HG02642 (cell line): ENCODE data around the gene PVALEF.
"Not testable (repeated sequence)": the region's sequence is repeated elsewhere in the genome, so short reads cannot be mapped to it uniquely, and the experiment has no call there.

Experiments used
- ATAC-seq: cut with Tn5 transposase; IDR thresholded peaks from one replicate; pipeline ENCODE4 v1.9.1; 2021; ENCODE audit warnings: mild to moderate bottlenecking; ENCODE audit not compliant: unreplicated experiment, poor library complexity

Gene PVALEF

DNA sequence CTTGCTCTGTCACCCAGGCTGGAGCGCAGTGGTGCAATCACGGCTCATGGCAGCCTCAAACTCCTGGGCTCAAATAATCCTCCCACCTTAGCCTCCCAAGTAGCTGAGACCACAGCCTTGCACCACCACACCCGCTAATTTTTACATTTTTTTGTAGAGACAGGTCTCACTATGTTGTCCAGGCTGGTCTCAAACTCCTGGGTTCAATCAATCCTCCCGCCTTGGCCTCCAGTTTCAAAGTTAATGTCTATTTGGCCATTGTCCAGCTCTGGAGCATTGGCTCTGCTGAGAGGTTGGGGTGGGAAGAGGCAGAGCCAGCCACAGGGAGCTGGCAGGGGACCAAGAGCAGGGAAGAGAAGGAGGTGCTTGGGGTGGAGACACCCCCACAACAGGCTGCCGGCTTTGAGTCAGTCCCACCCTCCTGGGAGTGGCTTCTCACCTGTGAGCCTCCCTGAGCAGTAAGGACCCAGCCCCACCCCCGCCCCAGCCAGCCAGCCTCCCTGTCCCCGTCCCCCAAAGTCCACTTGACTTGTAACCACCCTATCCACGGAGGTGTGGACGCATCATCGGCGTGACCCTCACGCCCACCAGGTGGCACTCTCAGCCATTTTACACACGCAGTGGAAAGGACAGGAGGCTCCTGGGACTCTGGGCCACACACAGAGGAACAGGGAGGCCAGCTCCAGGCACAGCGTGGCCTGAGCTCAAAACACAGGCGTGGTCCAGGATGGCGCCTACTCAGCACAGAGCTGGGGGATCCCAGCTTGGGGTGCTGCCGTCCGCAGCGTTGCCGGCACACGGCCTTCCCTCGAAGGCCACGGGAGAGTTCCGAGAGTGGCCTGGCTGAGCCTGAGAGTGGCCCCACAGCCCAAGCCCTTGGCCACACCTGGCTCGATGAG is 22.8 kb upstream of the PVALEF start:
- no peak for ATAC-seq

- ATAC-seq: no peak
Observed at GRCh38 chr17:81143200-81143527, 22.1 kb upstream of the PVALEF start.

- ATAC-seq: no peak
Observed at GRCh38 chr17:81143717-81144422, 21.4 kb upstream of the PVALEF start.

DNA sequence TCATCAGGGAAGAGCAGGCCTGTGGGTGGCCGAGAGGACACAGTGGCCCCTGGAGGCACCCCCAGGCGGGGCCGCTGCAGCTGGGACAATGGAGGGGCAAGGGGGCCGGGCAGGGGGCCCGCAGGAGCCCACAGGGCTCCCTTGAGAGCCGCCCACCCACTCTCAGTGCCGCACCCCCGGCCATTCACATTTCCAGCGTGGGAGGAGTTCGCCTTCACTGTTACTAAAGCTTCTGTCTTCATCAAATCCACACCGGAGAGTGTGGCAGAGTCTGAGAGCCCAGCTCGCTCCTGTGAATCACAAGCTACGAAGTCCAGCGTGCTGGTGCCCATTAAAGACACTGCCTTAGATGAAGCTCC is 20.9 kb upstream of the PVALEF start:
- ATAC-seq: no peak

DNA sequence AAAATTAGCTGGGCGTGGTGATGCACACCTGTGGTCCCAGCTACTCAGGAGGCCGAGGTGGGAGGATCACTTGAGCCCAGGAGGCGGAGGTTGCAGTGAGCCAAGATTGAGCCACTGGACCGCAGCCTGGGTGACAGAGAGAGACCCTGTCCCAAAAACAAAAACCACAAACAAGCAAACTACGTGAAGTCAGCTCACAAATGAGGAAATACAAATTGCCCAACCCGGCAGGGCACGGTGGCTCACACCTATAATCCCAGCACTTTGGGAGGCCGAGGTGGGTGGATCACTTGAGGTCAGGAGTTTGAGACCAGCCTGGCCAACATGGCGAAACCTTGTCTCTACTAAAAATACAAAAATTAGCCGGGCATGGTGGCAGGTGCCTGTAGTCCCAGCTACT is 19.1 kb upstream of the PVALEF start:
- not testable (repeated sequence) for ATAC-seq

- ATAC-seq: no peak
Observed at GRCh38 chr17:81147701-81148100, 17.6 kb upstream of the PVALEF start.

DNA sequence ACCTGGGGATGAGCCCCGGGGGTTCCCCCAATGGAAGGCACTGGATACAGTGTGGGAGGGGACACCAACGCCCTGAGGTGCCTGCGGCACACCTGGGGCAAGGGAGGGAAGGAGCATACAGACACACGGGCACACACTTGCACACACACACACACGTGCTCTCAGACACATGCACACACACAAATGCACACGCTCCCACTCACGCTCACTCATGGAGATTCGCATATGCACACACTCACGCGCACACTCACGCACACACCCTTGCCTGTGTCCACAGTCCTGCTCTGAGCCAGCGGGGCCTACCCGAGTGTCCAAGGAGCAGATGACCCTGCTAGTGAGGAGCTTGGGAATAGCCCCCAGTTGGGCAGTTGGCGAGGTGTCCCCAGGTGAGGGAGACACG is 16.7 kb upstream of the PVALEF start:
- no peak for ATAC-seq

DNA sequence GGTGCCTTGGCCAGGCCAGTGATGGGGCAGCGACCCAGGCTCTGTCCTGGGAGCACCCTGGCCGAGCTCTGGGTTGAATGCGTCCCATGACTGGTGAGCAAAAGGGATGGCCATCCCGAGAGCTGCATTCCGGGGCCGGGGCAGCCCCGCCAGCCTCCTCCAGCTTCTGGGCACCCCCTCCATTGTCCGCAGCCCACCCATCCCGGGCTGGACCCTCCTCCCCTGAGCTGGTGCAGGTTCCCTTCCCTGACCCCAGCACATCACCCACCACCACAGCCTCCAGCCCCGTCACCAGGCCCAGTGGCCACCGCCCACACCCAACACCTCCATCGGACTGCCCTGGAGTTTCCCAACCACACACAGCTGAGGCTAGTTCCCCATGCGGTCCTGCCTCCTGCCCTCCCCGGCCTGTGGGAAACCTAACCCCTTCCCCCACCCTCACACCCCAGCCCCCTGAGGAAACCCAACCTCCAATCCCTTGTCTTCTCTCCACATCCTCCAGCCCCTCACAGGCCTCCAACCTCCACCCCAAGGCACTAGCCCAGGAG is 16.2 kb upstream of the PVALEF start:
- no peak for ATAC-seq

- ATAC-seq: no peak
Observed at GRCh38 chr17:81150377-81151077, 14.8 kb upstream of the PVALEF start.

DNA sequence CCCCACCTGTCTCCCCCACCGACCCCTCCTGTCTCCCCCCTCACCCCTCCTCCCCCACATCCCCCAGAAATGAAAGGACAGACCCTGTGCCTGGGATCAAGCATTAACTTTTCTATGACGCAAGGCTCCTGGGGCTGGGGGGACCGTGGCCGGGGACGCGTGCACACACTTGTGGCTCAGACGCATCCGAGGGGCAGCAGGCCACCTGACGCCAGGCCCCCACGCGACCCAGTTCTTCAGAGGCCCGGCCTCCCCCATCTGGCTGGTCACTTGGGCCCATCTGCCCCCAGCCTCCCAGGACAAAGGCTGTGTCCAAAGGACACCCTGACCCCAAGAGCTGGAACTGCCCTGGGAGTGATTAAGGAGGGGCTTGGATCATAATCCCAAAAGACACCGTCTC is 14.0 kb upstream of the PVALEF start:
- no peak for ATAC-seq

GRCh38 chr17:81152288-81152828 is 12.9 kb upstream of the PVALEF start:
- no peak for ATAC-seq

DNA sequence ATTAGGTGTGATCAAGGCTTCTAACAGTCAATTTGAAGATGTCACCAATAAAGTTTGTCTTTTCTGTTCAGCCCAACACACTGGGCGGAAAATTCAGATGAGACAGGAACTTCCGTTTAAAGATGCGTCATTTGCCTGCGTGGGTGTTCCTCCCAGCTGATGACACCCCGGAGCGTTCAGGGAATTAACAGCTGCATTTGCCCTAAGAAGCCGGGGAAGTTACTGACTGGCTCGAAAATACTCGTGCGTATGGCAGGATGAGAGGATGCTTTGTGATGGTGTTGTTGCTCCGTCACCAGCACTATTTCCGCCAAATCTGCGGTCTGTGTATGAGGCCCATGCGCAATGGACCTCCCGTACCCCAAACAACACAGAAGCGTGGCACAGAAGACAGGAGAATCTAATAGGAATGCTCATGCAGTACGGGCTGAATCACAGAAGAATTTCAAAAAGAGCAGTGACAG is 11.9 kb upstream of the PVALEF start:
- no peak for ATAC-seq

GRCh38 chr17:81154016-81154415 is 11.3 kb upstream of the PVALEF start:
- ATAC-seq: not testable (repeated sequence)

- ATAC-seq: no peak
Observed at GRCh38 chr17:81154961-81155360, 10.3 kb upstream of the PVALEF start.

- ATAC-seq: no peak
Observed at GRCh38 chr17:81156866-81157805, 8.2 kb upstream of the PVALEF start.

DNA sequence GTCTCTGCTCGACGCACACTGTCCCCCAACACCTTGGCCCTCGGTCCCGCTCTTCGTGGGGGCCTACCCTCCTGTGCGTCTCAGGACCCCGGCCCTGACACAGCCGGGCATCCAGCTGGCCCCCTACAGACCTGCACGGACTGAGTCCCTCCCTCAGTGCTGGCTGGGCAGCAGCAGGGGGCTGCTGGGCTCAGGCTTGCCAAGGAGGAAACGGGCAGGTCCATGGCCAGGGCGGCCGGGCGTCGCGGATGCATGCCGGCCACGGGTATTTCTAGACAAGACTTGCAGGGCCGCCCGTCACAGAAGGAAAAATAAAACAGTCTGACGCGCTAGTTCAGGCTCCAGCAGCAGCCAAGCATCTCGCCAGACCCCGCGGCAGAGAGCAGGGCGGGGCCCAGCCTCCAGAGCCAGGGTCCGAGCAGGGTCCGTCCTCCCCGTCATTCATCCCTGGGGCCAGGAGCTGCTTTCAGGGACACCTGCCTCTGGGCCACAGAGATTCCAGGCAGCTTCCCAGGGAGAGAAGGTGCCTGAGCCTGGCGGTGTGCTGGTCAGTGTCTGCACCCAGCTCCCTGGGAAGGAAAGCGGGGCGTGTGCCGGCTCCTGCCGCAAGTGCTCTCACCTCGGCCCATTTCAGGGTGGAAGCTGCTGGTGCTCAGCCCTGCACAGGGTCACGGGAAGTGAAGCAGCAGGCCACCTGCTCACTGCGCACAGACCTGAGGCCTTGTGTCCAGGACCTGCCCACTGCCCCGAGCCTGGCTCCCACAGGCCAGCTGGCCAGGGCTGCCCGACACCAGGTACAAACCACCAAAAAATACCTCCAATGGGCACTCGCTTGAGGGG is 7.2 kb upstream of the PVALEF start:
- ATAC-seq: no peak

GRCh38 chr17:81158688-81159590 is 6.4 kb upstream of the PVALEF start:
- no peak for ATAC-seq
